Amniotic epithelial cell (primary cell): Measurements from ENCODE around the gene CLEC14A.

Experiments used
- DNase-seq: peaks from one replicate; pipeline ENCODE4 v3.0.0-alpha.2; 2010; ENCODE audit warnings: low read depth

The CLEC14A gene

GRCh38 chr14:38205949-38206665, 49.8 kb downstream of the CLEC14A start:
- no peak for DNase-seq

GRCh38 chr14:38205119-38205813, 50.6 kb downstream of the CLEC14A start:
- DNase-seq = no peak

GRCh38 chr14:38204719-38205115, 51.2 kb downstream of the CLEC14A start:
- no peak for DNase-seq
